IMR-90 (cell line): ENCODE data around the gene DCAF10. TPM values are rescaled to one million over a fixed set of nuclear protein-coding genes. Genes with fewer than 3 reads are reported as not detected.

Source experiments
- ATAC-seq: fragments of 200-7000 bp; cut with Tn5 transposase; 2 replicates; pipeline ENCODE4 v1.9.1; 2020; ENCODE audit warnings: low read depth, mild to moderate bottlenecking, moderate library complexity
- BruUV-seq: library from RNA; stranded (reverse); fragments of 400-500 nt; replicated peaks from 2 replicates; lab custom pipeline; 2021; lab: Mats Ljungman, UMichigan
- CTCF ChIA-PET: fragments of 300-600 bp; formaldehyde crosslinking; extraction: SDS; loops from one replicate; lab custom pipeline; 2021; ENCODE audit warnings: antibody characterized with exemption; lab: Yijun Ruan, JAX
- POLR2A ChIA-PET: fragments of 300-600 bp; sonication (Branson Sonifier 250); formaldehyde crosslinking; loops from one replicate; lab custom pipeline; 2022; ENCODE audit warnings: antibody characterized with exemption; ENCODE audit not compliant: unreplicated experiment; lab: Charles Lee
- DNase-seq: peaks from one replicate; pipeline ENCODE4 v3.0.0; 2013
- H2AFZ ChIP-seq: replicated peaks from 2 replicates; pipeline ENCODE3; 2013; ENCODE audit warnings: low read length, mild to moderate bottlenecking; ENCODE audit not compliant: poor library complexity
- H2AK5ac ChIP-seq: 2 replicates; pipeline ENCODE4 v1.6.1; 2013; ENCODE audit warnings: low read depth, low read length, inconsistent platforms
- H2AK9ac ChIP-seq: replicated peaks from 2 replicates; pipeline ENCODE3; 2013; ENCODE audit warnings: mild to moderate bottlenecking, low read depth, low read length, moderate library complexity; ENCODE audit not compliant: poor library complexity
- H2BK120ac ChIP-seq: 2 replicates; pipeline ENCODE4 v1.6.1; 2013; ENCODE audit warnings: low read depth, low read length, inconsistent platforms
- H2BK15ac ChIP-seq: 3 replicates; pipeline ENCODE4 v1.6.1; 2013; ENCODE audit warnings: low read depth, low read length, inconsistent platforms
- H2BK20ac ChIP-seq: 2 replicates; pipeline ENCODE4 v1.6.1; 2013; ENCODE audit warnings: low read depth, mild to moderate bottlenecking, inconsistent platforms, low read length, moderate library complexity
- H2BK5ac ChIP-seq: 2 replicates; pipeline ENCODE4 v1.6.1; 2013; ENCODE audit warnings: mild to moderate bottlenecking, low read depth, low read length, inconsistent platforms; ENCODE audit not compliant: poor library complexity, severe bottlenecking
- H3K14ac ChIP-seq: replicated peaks from 2 replicates; pipeline ENCODE4 v1.6.1; 2013; ENCODE audit warnings: low read depth, low read length, inconsistent platforms
- H3K18ac ChIP-seq: 2 replicates; pipeline ENCODE4 v1.6.1; 2013; ENCODE audit warnings: low read depth, low read length, control low read depth
- H3K23ac ChIP-seq: 2 replicates; pipeline ENCODE4 v1.6.1; 2013; ENCODE audit warnings: low read depth, low read length, inconsistent platforms
- H3K27ac ChIP-seq: 2 replicates; pipeline ENCODE4 v1.5.1; 2013; ENCODE audit warnings: mild to moderate bottlenecking, control low read depth, low read length; ENCODE audit not compliant: insufficient read depth
- H3K27me3 ChIP-seq: 2 replicates; pipeline ENCODE4 v1.6.1; 2013; ENCODE audit warnings: low read length; ENCODE audit not compliant: control insufficient read depth, insufficient read depth
- H3K36me3 ChIP-seq: 2 replicates; pipeline ENCODE4 v1.6.1; 2013; ENCODE audit warnings: low read length, mixed read lengths; ENCODE audit not compliant: control insufficient read depth, insufficient read depth
- H3K4ac ChIP-seq: 2 replicates; pipeline ENCODE4 v1.6.1; 2013; ENCODE audit warnings: low read depth, low read length, inconsistent platforms
- H3K4me1 ChIP-seq: 2 replicates; pipeline ENCODE4 v1.6.1; 2013; ENCODE audit warnings: low read length, mixed read lengths; ENCODE audit not compliant: control insufficient read depth, insufficient read depth
- H3K4me2 ChIP-seq: 2 replicates; pipeline ENCODE4 v1.6.1; 2013; ENCODE audit warnings: low read depth, mild to moderate bottlenecking, control low read depth, low read length, moderate library complexity
- H3K4me3 ChIP-seq: 2 replicates; pipeline ENCODE4 v1.5.1; 2013; ENCODE audit warnings: low read depth, mild to moderate bottlenecking, control low read depth, low read length, moderate library complexity; ENCODE audit not compliant: insufficient read depth
- H3K56ac ChIP-seq: 2 replicates; pipeline ENCODE4 v1.6.1; 2013; ENCODE audit warnings: low read length, inconsistent platforms; ENCODE audit not compliant: insufficient read depth; ENCODE audit errors: extremely low read depth
- H3K79me1 ChIP-seq, 2 experiments: 2 replicates each; pipeline ENCODE4 v1.6.1; 2013; ENCODE audit warnings: low read length in 2 of 2, inconsistent platforms in 1 of 2, low read depth in 1 of 2
- H3K9ac ChIP-seq: 2 replicates; pipeline ENCODE4 v1.6.1; 2013; ENCODE audit warnings: low read depth, low read length, control low read depth
- H3K9me1 ChIP-seq: 2 replicates; pipeline ENCODE4 v1.6.1; 2013; ENCODE audit warnings: low read length, inconsistent platforms; ENCODE audit not compliant: insufficient read depth
- H3K9me3 ChIP-seq: 2 replicates; pipeline ENCODE4 v1.6.1; 2013; ENCODE audit warnings: low read length; ENCODE audit not compliant: control insufficient read depth, insufficient read depth
- H4K20me1 ChIP-seq: 2 replicates; pipeline ENCODE4 v1.6.1; 2013; ENCODE audit warnings: low read length, inconsistent platforms; ENCODE audit not compliant: insufficient read depth
- H4K5ac ChIP-seq: 2 replicates; pipeline ENCODE4 v1.6.1; 2013; ENCODE audit warnings: mild to moderate bottlenecking, low read depth, low read length, control low read depth
- H4K8ac ChIP-seq, 2 experiments: 2 replicates each; pipeline ENCODE4 v1.6.1; 2013; ENCODE audit warnings: low read depth in 2 of 2, low read length in 2 of 2, control low read depth in 1 of 2, inconsistent platforms in 1 of 2
- H4K91ac ChIP-seq: 2 replicates; pipeline ENCODE4 v1.6.1; 2013; ENCODE audit warnings: low read depth, low read length, inconsistent platforms; ENCODE audit not compliant: insufficient read depth
- BHLHE40 ChIP-seq: fragments of 150-350 bp; IDR thresholded peaks from 2 replicates; pipeline ENCODE4 v1.6.1; 2016; ENCODE audit warnings: mild to moderate bottlenecking, low read depth, low read length
- CEBPB ChIP-seq: IDR thresholded peaks from 2 replicates; pipeline ENCODE4 v1.6.1; 2012; ENCODE audit warnings: low read depth, low read length, improper control_type of control experiment
- CHD1 ChIP-seq: IDR thresholded peaks from 2 replicates; pipeline ENCODE4 v1.6.1; 2012; ENCODE audit warnings: low read depth, low read length, improper control_type of control experiment
- ELK1 ChIP-seq: fragments of 150-350 bp; IDR thresholded peaks from 2 replicates; pipeline ENCODE4 v1.6.1; 2016; ENCODE audit warnings: low read depth, mild to moderate bottlenecking, low read length, moderate library complexity, borderline replicate concordance
- FOS ChIP-seq: fragments of 150-350 bp; IDR thresholded peaks from 2 replicates; pipeline ENCODE4 v1.6.1; 2016; ENCODE audit warnings: low read depth, low read length
- MAFK ChIP-seq: IDR thresholded peaks from 2 replicates; pipeline ENCODE4 v1.6.1; 2012; ENCODE audit warnings: low read depth, low read length, improper control_type of control experiment
- MAZ ChIP-seq: IDR thresholded peaks from 2 replicates; pipeline ENCODE4 v1.6.1; 2012; ENCODE audit warnings: low read depth, mild to moderate bottlenecking, low read length, improper control_type of control experiment, moderate library complexity, borderline replicate concordance
- MXI1 ChIP-seq: IDR thresholded peaks from 2 replicates; pipeline ENCODE4 v1.6.1; 2012; ENCODE audit warnings: low read depth, mild to moderate bottlenecking, low read length, moderate library complexity, borderline replicate concordance
- NFE2L2 ChIP-seq: fragments of 150-350 bp; IDR thresholded peaks from 2 replicates; pipeline ENCODE4 v1.6.1; 2016; ENCODE audit warnings: low read depth, mild to moderate bottlenecking, low read length
- POLR2A ChIP-seq: IDR thresholded peaks from 2 replicates; pipeline ENCODE4 v1.6.1; 2012; ENCODE audit warnings: mild to moderate bottlenecking, low read depth, low read length
- RAD21 ChIP-seq: IDR thresholded peaks from 2 replicates; pipeline ENCODE4 v1.6.1; 2012; ENCODE audit warnings: low read length, improper control_type of control experiment
- RCOR1 ChIP-seq: IDR thresholded peaks from 2 replicates; pipeline ENCODE4 v1.6.1; 2012; ENCODE audit warnings: mild to moderate bottlenecking, low read length, improper control_type of control experiment; ENCODE audit not compliant: insufficient replicate concordance
- RFX5 ChIP-seq: IDR thresholded peaks from 2 replicates; pipeline ENCODE4 v1.8.0; 2012; ENCODE audit warnings: low read depth, mild to moderate bottlenecking, low read length, moderate library complexity
- SMC3 ChIP-seq: fragments of 150-350 bp; IDR thresholded peaks from 2 replicates; pipeline ENCODE4 v1.6.1; 2016; ENCODE audit warnings: low read depth, mild to moderate bottlenecking, antibody characterized with exemption, low read length, moderate library complexity
- WGBS, 2 experiments: methylation state at CpG; one replicate each; pipeline versions ENCODE4 v1.1.5 to v1.1.7; 2013; ENCODE audit warnings: missing lambda C conversion rate in 2 of 2; ENCODE audit not compliant: insufficient read length in 1 of 2; ENCODE audit errors: extremely low coverage in 2 of 2; 5-methylcytosine and 5-hydroxymethylcytosine counted together
- dilution Hi-C: fragments of 300-500 bp; cut with HindIII; formaldehyde crosslinking; loops from one replicate; pipeline ENCODE4 v1.14.3; 2018; ENCODE audit warnings: low sequenced_read_pairs; ENCODE audit not compliant: unreplicated experiment
- in situ Hi-C: fragments of 300-500 bp; cut with MboI; formaldehyde crosslinking; loops from 3 replicates; pipeline ENCODE4 v1.14.3; 2019; ENCODE audit warnings: low sequenced_read_pairs, inconsistent platforms, mixed read lengths
- intact Hi-C: fragments of 100-400 bp; cut with micrococcal nuclease; formaldehyde crosslinking; loops from 2 replicates; pipeline ENCODE4 v1.10.0; 2022
- polyA plus RNA-seq, 3 experiments: library from polyadenylated mRNA; depleted of rRNA; stranded (reverse); fragments of >200 nt; gene quantifications; 2 replicates each; pipeline ENCODE4 v1.2.3, GENCODE V29; 2012; ENCODE audit warnings: low replicate concordance in 1 of 3
- total RNA-seq: library from RNA; depleted of rRNA; stranded (reverse); fragments of >200 nt; gene quantifications from 2 replicates; pipeline ENCODE4 v1.2.3, GENCODE V29; 2012
- TF ChIP-seq, protein P1 (sequence below): fragments of 150-350 bp; IDR thresholded peaks from 2 replicates; pipeline ENCODE4 v1.6.1; 2017; ENCODE audit warnings: mild to moderate bottlenecking, antibody characterized with exemption, low read length, low read depth
- TF ChIP-seq, protein P2 (sequence below): conservative IDR thresholded peaks from 2 replicates; pipeline ENCODE4 v1.5.1; 2012; ENCODE audit warnings: mild to moderate bottlenecking, low read depth, low read length, improper control_type of control experiment

The DCAF10 gene
- total and polyA plus RNA-seq, 2 of the 4 experiments (the other 2 are of a cell fraction) = 17.1 to 19.4 TPM

DNA sequence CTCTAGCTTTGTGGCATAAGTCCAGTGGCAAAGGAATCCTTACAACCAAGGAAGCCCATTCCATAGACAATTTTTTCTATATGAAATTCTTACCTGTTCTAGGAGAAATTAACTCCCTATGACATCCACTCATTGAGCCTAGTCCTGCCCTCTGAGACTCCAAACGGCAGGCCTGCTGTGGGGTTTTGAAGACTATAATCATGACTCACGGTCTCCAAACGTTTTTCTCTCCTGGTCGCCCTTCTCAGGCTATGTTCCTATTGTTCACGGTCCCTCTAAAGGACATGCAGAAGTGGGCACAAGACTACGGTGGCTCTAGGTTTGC, 16.3 kb upstream of the DCAF10 start:
- POLR2A ChIA-PET = no interaction called here

More for the DNA sequence above, 16.3 kb upstream of the DCAF10 start:
- CTCF ChIA-PET = no interaction called here
- no peaks in the 10 kb centered on the region; the same call in 1 of the 2 replicates for H3K9me1 ChIP-seq
- H4K5ac ChIP-seq = peak overlapping the region; percentile 85; the same call in 1 of the 2 replicates
- H2AFZ ChIP-seq = peak overlapping the region; percentile 100
- H2BK120ac ChIP-seq = no peak overlapping the region
- H4K20me1 ChIP-seq = peaks cover 14% of the 10 kb centered on the region; the same call in 1 of the 2 replicates
- H4K91ac ChIP-seq = no peak overlapping the region
- H3K27me3 ChIP-seq = no peaks in the 10 kb centered on the region
- peak; percentile 30 for ATAC-seq
- peaks cover 13% of the 10 kb centered on the region for H3K36me3 ChIP-seq
- H3K27ac ChIP-seq = peak overlapping the region; percentile 94
- H4K8ac ChIP-seq = peak overlapping the region; percentile 26 to 90; a peak in 2 of 4 replicates
- peak overlapping the region; percentile 75 for H2BK5ac ChIP-seq
- dilution Hi-C loops (no loop called here), in situ Hi-C loops (no loop called here), intact Hi-C loops (loop anchor here (2.0 kb wide), 2 partner anchors 37 to 193 kb away; no protein-coding TSS in a partner anchor)
- H3K4me2 ChIP-seq = peak overlapping the region; percentile 97
- H3K4ac ChIP-seq = peak overlapping the region; percentile 12; the same call in 1 of the 2 replicates
- H2AK5ac ChIP-seq = no peak overlapping the region
- BruUV-seq = no TSS peak
- no peaks in the 10 kb centered on the region for H3K9me3 ChIP-seq
- H3K4me1 ChIP-seq = peaks cover 3% of the 10 kb centered on the region; the same call in 1 of the 2 replicates
- H3K9ac ChIP-seq = peak overlapping the region; percentile 95
- H3K56ac ChIP-seq = peak overlapping the region; percentile 81; the same call in 1 of the 2 replicates
- no peak overlapping the region for H2BK20ac ChIP-seq
- H3K18ac ChIP-seq = no peak overlapping the region
- no peak overlapping the region for H2BK15ac ChIP-seq
- H3K14ac ChIP-seq = peak overlapping the region; percentile 88
- TF ChIP-seq FOS = no peak
- no peak for TF ChIP-seq POLR2A
- TF ChIP-seq MAZ = no peak
- TF ChIP-seq SMC3 = no peak
- TF ChIP-seq, protein P1, sequence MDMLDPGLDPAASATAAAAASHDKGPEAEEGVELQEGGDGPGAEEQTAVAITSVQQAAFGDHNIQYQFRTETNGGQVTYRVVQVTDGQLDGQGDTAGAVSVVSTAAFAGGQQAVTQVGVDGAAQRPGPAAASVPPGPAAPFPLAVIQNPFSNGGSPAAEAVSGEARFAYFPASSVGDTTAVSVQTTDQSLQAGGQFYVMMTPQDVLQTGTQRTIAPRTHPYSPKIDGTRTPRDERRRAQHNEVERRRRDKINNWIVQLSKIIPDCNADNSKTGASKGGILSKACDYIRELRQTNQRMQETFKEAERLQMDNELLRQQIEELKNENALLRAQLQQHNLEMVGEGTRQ = no peak
- no peak for TF ChIP-seq CHD1
- no peak for TF ChIP-seq BHLHE40
- TF ChIP-seq, protein P2, sequence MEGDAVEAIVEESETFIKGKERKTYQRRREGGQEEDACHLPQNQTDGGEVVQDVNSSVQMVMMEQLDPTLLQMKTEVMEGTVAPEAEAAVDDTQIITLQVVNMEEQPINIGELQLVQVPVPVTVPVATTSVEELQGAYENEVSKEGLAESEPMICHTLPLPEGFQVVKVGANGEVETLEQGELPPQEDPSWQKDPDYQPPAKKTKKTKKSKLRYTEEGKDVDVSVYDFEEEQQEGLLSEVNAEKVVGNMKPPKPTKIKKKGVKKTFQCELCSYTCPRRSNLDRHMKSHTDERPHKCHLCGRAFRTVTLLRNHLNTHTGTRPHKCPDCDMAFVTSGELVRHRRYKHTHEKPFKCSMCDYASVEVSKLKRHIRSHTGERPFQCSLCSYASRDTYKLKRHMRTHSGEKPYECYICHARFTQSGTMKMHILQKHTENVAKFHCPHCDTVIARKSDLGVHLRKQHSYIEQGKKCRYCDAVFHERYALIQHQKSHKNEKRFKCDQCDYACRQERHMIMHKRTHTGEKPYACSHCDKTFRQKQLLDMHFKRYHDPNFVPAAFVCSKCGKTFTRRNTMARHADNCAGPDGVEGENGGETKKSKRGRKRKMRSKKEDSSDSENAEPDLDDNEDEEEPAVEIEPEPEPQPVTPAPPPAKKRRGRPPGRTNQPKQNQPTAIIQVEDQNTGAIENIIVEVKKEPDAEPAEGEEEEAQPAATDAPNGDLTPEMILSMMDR = no peak
- no peak for TF ChIP-seq RFX5
- TF ChIP-seq NFE2L2 = no peak
- TF ChIP-seq MAFK = no peak
- no peak for TF ChIP-seq CEBPB
- TF ChIP-seq MXI1 = no peak
- no peak for TF ChIP-seq RAD21
- TF ChIP-seq ELK1 = no peak
- TF ChIP-seq RCOR1 = no peak
- DNase-seq = peak; percentile 14
- WGBS, 2 experiments = 0% methylated on average over 2 of the region's 6 CpGs; no CpG with 5 or more reads in 1 of the 2 experiments
- peak overlapping the region; percentile 94 for H3K4me3 ChIP-seq
- H2AK9ac ChIP-seq = peak overlapping the region; percentile 99
- peaks cover 29 to 42% of the 10 kb centered on the region in 2 experiments for H3K79me1 ChIP-seq
- no peak overlapping the region for H3K23ac ChIP-seq
